ENCODE results near the gene CCDC122. TPM values are rescaled to one million over a fixed set of nuclear protein-coding genes. Genes with fewer than 3 reads are reported as not detected.

Gene CCDC122
- total RNA-seq, 1 experiment from 2014 or later, result 7.9 TPM

DNA sequence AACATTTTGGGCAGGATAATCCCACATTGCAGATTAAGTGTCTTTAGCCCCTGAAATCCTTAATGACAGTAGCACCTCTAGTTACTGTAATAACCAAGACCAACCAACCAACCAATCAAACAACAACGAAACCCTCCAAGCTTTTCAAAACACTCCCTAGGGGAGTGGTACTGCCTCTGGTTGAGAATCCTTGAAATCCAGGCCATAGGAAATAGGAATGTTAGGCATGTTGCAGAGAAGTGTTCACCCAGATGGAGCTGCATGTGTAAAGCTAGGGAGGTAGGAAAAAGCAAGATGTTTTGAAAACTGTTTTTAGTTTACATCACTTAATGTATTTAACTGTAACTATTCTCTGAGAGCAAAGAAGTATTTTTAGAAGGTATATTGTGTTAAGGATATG, 4.7 kb upstream of the CCDC122 start:
- no TSS peak for BruUV-seq (replicated peaks)
- Histone ChIP-seq H3K4me2 (no peak overlapping the region), H3F3A (ENCODE audit: insufficient read depth, low read depth) (no peaks in the 10 kb centered on the region), H3K79me2 (ENCODE audit: low read depth) (0 out of 2 replicates have a peak, but pooled peaks cover 3% of the 10 kb centered on the region), H3K27me3 (ENCODE audit: insufficient read depth, low read depth) (no peaks in the 10 kb centered on the region), H2AFZ (no peak overlapping the region), H3K4me3 (no peak overlapping the region), H3K36me3 (ENCODE audit: low read depth) (peaks cover 5% of the 10 kb centered on the region; the same call in 1 of the 2 replicates), H3K27ac (no peak overlapping the region), H4K20me1 (ENCODE audit: insufficient read depth) (no peaks in the 10 kb centered on the region), H3K9me2 (ENCODE audit: insufficient read depth) (no peaks in the 10 kb centered on the region), H3K4me1 (replicated peaks; ENCODE audit: insufficient read depth) (0 out of 2 replicates have a peak, but pooled peaks cover 5% of the 10 kb centered on the region), H3K9me3 (ENCODE audit: insufficient read depth, low read depth) (no peaks in the 10 kb centered on the region)
- ChIA-PET POLR2A (ENCODE audit: unreplicated experiment) (no interaction called here), CTCF (no interaction called here)
- no peak for DNase-seq
- no peak for TF ChIP-seq EZH2 (IDR thresholded peaks at IDR 0.05; ENCODE audit: low read depth)
- TF ChIP-seq, protein P1, sequence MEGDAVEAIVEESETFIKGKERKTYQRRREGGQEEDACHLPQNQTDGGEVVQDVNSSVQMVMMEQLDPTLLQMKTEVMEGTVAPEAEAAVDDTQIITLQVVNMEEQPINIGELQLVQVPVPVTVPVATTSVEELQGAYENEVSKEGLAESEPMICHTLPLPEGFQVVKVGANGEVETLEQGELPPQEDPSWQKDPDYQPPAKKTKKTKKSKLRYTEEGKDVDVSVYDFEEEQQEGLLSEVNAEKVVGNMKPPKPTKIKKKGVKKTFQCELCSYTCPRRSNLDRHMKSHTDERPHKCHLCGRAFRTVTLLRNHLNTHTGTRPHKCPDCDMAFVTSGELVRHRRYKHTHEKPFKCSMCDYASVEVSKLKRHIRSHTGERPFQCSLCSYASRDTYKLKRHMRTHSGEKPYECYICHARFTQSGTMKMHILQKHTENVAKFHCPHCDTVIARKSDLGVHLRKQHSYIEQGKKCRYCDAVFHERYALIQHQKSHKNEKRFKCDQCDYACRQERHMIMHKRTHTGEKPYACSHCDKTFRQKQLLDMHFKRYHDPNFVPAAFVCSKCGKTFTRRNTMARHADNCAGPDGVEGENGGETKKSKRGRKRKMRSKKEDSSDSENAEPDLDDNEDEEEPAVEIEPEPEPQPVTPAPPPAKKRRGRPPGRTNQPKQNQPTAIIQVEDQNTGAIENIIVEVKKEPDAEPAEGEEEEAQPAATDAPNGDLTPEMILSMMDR (conservative IDR thresholded peaks at IDR 0.05), result no peak
- intact Hi-C loops (cut with micrococcal nuclease; ENCODE audit: unreplicated experiment), result no loop called here

DNA sequence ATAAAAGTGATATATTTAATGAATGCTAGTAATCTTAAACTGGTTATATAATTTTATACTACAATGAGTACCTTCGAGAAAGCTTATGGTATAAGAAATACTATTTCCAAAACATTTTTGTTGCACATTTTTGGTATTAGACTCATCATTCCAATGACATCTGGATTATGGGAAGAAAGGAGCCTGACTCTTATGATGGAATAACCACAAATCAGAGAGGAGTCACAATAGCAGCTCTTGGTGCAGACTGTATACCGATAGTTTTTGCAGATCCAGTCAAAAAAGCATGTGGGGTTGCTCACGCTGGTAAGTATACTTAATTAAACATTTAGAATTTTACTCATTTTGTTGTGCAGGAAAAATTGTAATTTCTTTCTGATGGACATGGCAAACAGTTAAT, 4.1 kb upstream of the CCDC122 start:
- Histone ChIP-seq H4K20me1 (ENCODE audit: insufficient read depth) (no peaks in the 10 kb centered on the region), H3K9me2 (ENCODE audit: insufficient read depth) (no peaks in the 10 kb centered on the region), H3K27me3 (ENCODE audit: insufficient read depth, low read depth) (no peaks in the 10 kb centered on the region), H3K79me2 (ENCODE audit: low read depth) (peaks cover 6% of the 10 kb centered on the region), H3F3A (ENCODE audit: insufficient read depth, low read depth) (no peaks in the 10 kb centered on the region), H2AFZ (no peak overlapping the region), H3K36me3 (ENCODE audit: low read depth) (peaks cover 5% of the 10 kb centered on the region; the same call in 1 of the 2 replicates), H3K27ac (no peak overlapping the region), H3K4me3 (no peak overlapping the region), H3K9me3 (ENCODE audit: insufficient read depth, low read depth) (no peaks in the 10 kb centered on the region), H3K4me1 (replicated peaks; ENCODE audit: insufficient read depth) (0 out of 2 replicates have a peak, but pooled peaks cover 7% of the 10 kb centered on the region), H3K4me2 (no peak overlapping the region)
- intact Hi-C loops (cut with micrococcal nuclease; ENCODE audit: unreplicated experiment), result no loop called here
- POLR2A ChIA-PET (ENCODE audit: unreplicated experiment), result no interaction called here
- DNase-seq, result no peak
- CTCF ChIA-PET, result no interaction called here
- BruUV-seq (replicated peaks), result no TSS peak
- TF ChIP-seq EZH2 (IDR thresholded peaks at IDR 0.05; ENCODE audit: low read depth), result no peak
- TF ChIP-seq, protein P1 (conservative IDR thresholded peaks at IDR 0.05), result no peak

DNA sequence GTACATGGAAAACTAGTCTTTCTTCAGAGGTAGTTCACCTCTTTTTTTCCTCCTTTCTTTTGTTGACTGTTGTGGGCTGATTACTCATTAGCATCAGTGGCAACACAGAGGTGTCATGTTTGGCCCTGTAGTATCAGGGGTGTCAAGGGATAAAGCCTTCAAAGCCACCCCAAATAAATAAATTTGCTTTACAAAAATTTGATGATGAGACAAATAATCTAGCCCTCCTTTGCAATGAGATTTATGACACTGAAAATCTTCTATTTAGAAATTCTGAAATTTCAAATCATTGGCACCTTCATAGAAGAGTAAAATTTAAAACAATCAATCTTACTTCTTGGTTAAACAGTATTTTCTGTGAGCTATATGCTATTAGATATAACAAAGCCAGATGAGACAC, 2.0 kb upstream of the CCDC122 start:
- ChIA-PET CTCF (no interaction called here), POLR2A (ENCODE audit: unreplicated experiment) (interaction anchor here (0.7 kb wide), 1 partner anchor 1473 kb away, joined by 6 read pairs; no protein-coding TSS in a partner anchor)
- H3K4me2 ChIP-seq, result no peak overlapping the region
- peaks cover 5% of the 10 kb centered on the region; the same call in 1 of the 2 replicates for H3K36me3 ChIP-seq (ENCODE audit: low read depth)
- no peak overlapping the region for H3K4me3 ChIP-seq
- intact Hi-C loops (cut with micrococcal nuclease; ENCODE audit: unreplicated experiment), result no loop called here
- H3K27me3 ChIP-seq (ENCODE audit: insufficient read depth, low read depth), result no peaks in the 10 kb centered on the region
- TF ChIP-seq, protein P1 (conservative IDR thresholded peaks at IDR 0.05), result no peak
- TF ChIP-seq EZH2 (IDR thresholded peaks at IDR 0.05; ENCODE audit: low read depth), result no peak
- no peaks in the 10 kb centered on the region for H3F3A ChIP-seq (ENCODE audit: insufficient read depth, low read depth)
- no peak for DNase-seq
- no peak overlapping the region for H3K27ac ChIP-seq
- BruUV-seq (replicated peaks), result TSS peak; percentile 23
- no peaks in the 10 kb centered on the region for H4K20me1 ChIP-seq (ENCODE audit: insufficient read depth)
- H3K4me1 ChIP-seq (replicated peaks; ENCODE audit: insufficient read depth), result 0 out of 2 replicates have a peak, but pooled peaks cover 21% of the 10 kb centered on the region
- no peaks in the 10 kb centered on the region for H3K9me3 ChIP-seq (ENCODE audit: insufficient read depth, low read depth)
- no peak overlapping the region for H2AFZ ChIP-seq
- no peaks in the 10 kb centered on the region for H3K9me2 ChIP-seq (ENCODE audit: insufficient read depth)
- H3K79me2 ChIP-seq (ENCODE audit: low read depth), result peaks cover 20% of the 10 kb centered on the region
